Measurements from ENCODE around the gene GPS1.

GPS1 gene

DNA sequence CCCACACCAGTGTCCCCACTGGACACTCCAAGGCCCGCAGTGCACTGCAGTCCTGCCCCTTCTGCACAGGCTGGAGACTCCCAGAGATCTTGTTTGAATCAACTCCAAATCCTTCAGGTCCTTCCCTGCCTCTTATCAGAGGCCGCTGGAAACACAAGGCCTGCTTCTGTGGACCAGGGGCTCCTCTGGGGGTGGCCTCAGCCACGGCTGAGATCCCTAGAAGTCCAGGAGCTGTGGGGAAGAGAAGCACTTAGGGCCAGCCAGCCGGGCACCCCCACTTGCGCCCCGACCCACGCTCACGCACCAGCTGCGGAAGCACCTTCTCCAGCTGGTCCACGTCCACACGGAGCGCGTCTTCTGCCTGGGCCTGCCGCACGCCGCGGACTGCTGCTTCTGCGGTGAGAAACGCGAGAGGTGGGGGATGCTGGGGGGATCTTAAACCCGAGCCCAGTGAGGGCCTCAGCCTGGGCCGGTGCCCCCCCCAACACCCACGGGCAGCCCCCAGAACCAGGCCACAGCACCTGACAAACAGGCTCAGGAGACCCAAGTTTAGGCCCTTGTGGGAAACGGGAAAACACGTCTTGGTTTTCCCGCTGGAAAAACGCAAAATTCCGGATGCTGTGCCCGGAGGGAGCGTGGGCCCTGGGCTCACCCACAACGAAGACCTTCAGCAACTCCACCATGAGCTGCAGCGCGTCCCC lies 32.6 kb upstream of the GPS1 start:
- in situ Hi-C loops (cut with HindIII; ENCODE audit: low sequenced_read_pairs), result no loop called here
- no peak for DNase-seq (ENCODE audit: low read depth, low spot score)
- H3K4me3 ChIP-seq (ENCODE audit: low read depth, low read length), result no peak overlapping the region
- TF ChIP-seq, protein P1, sequence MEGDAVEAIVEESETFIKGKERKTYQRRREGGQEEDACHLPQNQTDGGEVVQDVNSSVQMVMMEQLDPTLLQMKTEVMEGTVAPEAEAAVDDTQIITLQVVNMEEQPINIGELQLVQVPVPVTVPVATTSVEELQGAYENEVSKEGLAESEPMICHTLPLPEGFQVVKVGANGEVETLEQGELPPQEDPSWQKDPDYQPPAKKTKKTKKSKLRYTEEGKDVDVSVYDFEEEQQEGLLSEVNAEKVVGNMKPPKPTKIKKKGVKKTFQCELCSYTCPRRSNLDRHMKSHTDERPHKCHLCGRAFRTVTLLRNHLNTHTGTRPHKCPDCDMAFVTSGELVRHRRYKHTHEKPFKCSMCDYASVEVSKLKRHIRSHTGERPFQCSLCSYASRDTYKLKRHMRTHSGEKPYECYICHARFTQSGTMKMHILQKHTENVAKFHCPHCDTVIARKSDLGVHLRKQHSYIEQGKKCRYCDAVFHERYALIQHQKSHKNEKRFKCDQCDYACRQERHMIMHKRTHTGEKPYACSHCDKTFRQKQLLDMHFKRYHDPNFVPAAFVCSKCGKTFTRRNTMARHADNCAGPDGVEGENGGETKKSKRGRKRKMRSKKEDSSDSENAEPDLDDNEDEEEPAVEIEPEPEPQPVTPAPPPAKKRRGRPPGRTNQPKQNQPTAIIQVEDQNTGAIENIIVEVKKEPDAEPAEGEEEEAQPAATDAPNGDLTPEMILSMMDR (IDR thresholded peaks at IDR 0.05; ENCODE audit: low read depth, low read length), result no peak

GRCh38 chr17:82019690-82020571 lies 31.8 kb upstream of the GPS1 start:
- H3K4me3 ChIP-seq (ENCODE audit: low read depth, low read length), result no peak overlapping the region
- in situ Hi-C loops (cut with HindIII; ENCODE audit: low sequenced_read_pairs), result no loop called here
- TF ChIP-seq, protein P1 (IDR thresholded peaks at IDR 0.05; ENCODE audit: low read depth, low read length), result peak; percentile 88
- no peak for DNase-seq (ENCODE audit: low read depth, low spot score)

DNA sequence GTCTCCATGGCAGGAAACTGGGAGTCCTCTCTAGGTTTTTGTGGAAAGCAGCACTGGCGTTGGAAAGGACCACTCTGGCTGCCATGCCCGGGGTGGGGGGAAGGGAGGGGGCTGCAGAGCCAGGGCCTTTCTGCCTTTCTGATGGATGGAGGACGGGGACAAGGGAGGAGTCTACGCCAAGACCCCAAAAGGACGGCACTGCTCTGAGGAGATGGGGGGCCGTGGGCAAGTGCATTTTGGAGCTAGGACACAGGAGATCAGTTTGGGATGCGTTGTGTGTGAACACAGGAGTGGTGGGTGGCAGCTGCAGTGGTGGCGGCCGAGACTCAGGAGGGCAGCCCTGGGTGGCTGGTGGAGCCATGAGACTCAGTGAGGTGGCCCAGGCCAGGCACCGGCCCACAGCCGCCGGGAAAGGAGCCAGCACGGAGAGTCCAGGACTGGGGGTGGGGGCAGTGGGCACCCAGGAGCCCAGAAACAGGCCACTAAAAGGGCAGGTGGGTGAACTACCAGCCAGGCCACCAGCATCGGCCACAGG lies 31.1 kb upstream of the GPS1 start:
- in situ Hi-C loops (cut with HindIII; ENCODE audit: low sequenced_read_pairs), result no loop called here
- DNase-seq (ENCODE audit: low read depth, low spot score), result no peak
- no peak overlapping the region for H3K4me3 ChIP-seq (ENCODE audit: low read depth, low read length)
- TF ChIP-seq, protein P1 (IDR thresholded peaks at IDR 0.05; ENCODE audit: low read depth, low read length), result no peak

DNA sequence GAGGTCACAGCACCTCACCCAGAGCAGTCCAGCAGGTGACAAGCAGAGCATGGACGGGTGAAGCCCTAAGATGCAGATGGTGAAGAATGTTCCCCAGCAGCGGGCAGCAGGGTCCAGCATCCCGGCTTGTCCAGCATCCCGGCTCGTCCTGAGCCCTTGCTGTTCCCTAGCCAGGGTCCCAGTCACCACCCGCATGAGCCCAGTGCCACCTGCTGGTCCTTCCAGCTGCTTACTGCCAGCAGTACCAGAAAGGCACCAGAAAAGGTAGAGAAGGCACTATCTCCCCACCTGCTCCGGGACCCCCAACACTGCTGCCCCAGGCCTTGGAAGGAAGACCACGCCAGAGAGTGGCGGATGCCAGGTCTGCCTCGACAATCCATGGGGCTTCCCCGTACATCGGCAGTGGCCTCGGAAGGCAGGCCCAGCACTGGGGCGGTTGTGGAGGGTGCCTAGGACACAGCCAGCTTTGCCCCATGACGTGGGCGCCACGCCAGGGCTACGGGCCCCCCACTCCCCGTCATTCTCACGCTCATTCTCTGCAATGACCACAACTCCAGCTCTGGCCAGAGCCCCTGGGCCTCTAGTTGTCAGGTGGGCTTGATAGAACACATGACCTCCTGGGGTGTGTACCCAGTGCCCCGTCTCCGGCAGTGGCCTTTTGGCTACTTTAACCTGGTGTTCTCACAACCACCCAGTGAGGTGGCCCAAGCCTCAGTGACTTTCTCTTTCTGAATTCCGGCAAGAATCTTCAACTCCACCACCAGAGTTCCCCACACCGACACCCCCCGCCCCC lies 30.4 kb upstream of the GPS1 start:
- in situ Hi-C loops (cut with HindIII; ENCODE audit: low sequenced_read_pairs), result no loop called here
- peak overlapping the region; percentile 70 for H3K4me3 ChIP-seq (ENCODE audit: low read depth, low read length)
- peak; percentile 65 for DNase-seq (ENCODE audit: low read depth, low spot score)
- TF ChIP-seq, protein P1 (IDR thresholded peaks at IDR 0.05; ENCODE audit: low read depth, low read length), result peak; percentile 83

GRCh38 chr17:82021900-82022309 lies 29.8 kb upstream of the GPS1 start:
- peak overlapping the region; percentile 70 for H3K4me3 ChIP-seq (ENCODE audit: low read depth, low read length)
- in situ Hi-C loops (cut with HindIII; ENCODE audit: low sequenced_read_pairs), result no loop called here
- DNase-seq (ENCODE audit: low read depth, low spot score), result no peak
- TF ChIP-seq, protein P1 (IDR thresholded peaks at IDR 0.05; ENCODE audit: low read depth, low read length), result no peak

Data from astrocyte of the spinal cord (primary cell).